ENCODE measurements around the gene PHGDH.

DNA sequence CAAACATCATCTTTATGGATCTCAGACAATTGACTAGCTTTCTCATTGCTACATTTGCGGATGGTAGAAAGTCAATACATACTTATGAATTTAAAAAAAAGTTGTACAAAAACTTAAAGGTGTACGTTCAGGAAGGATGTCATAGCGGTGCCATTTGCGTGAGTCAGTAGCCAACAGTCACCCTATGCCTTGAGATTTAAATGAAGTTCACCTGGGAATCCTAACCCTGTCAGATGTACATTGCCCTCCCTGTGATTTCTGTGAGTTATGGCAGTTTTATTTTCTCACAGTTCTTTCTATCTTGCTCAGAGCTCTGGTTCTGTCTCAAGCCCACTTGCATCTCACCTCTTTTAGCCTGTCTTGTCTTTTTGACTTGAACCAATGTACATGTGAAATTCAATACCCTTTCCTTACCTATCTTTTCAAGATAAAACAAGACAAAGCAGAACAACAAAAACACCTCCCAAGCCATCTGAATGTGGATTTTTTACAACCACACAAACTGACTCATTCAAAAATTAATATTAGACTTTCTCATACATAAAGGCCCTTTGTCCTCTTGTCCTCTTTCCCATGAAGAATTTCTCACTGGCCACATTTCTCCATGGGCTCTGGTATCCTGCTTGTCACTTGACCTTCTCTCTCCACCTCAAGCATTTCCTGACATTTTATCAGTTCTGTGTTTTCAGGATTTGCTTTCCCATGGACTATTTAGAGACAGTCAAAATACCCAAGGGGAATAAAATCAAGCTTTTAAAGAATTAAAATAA lies 38.4 kb upstream of the PHGDH start:
- TF ChIP-seq EZH2 (IDR thresholded peaks at IDR 0.05; ENCODE audit: borderline replicate concordance, low read depth, low read length, poor library complexity, severe bottlenecking), result no peak
- TF ChIP-seq, protein P1, sequence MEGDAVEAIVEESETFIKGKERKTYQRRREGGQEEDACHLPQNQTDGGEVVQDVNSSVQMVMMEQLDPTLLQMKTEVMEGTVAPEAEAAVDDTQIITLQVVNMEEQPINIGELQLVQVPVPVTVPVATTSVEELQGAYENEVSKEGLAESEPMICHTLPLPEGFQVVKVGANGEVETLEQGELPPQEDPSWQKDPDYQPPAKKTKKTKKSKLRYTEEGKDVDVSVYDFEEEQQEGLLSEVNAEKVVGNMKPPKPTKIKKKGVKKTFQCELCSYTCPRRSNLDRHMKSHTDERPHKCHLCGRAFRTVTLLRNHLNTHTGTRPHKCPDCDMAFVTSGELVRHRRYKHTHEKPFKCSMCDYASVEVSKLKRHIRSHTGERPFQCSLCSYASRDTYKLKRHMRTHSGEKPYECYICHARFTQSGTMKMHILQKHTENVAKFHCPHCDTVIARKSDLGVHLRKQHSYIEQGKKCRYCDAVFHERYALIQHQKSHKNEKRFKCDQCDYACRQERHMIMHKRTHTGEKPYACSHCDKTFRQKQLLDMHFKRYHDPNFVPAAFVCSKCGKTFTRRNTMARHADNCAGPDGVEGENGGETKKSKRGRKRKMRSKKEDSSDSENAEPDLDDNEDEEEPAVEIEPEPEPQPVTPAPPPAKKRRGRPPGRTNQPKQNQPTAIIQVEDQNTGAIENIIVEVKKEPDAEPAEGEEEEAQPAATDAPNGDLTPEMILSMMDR (conservative IDR thresholded peaks at IDR 0.05; ENCODE audit: low read depth, low read length), result no peak

Measured in A673 (cell line).